ENCODE measurements around the gene PLA2G15.
A peak's percentile ranks its signal among the peaks of the same experiment; 100 is the strongest.

The PLA2G15 gene
- long read RNA-seq, transcript PLA2G15-201 (6 exons, 2,727 nt): major isoform, 160 of 194 reads
- long read RNA-seq, transcript PLA2G15-209 (6 exons, 1,203 nt): minor isoform, 15 of 194 reads
- long read RNA-seq, partial matches to known transcripts: 1 of 194 reads
- long read RNA-seq, other reads (novel, unspliced or antisense): 16 of 194 reads

- no peak for TF ChIP-seq CTCF (IDR thresholded peaks at IDR 0.05; ENCODE audit: insufficient read depth, low read length)
- TF ChIP-seq SPI1 (IDR thresholded peaks at IDR 0.05; ENCODE audit: borderline replicate concordance, low read depth): peak; percentile 36; the same call in 1 of the 2 replicates
- no peak for TF ChIP-seq REST (IDR thresholded peaks at IDR 0.05; ENCODE audit: insufficient replicate concordance, low read depth)
- peak; percentile 30; the same call in 1 of the 2 replicates for TF ChIP-seq POLR2AphosphoS5 (IDR thresholded peaks at IDR 0.05; ENCODE audit: low read depth)
Measured at GRCh38 chr16:68244903-68245853, at the start of gene PLA2G15. TSS of gene PLA2G15 (plus strand) at chr16:68245373. CDS start at chr16:68245427, 54 bp downstream.

GRCh38 chr16:68197250-68197649 lies 47.9 kb upstream of the PLA2G15 start:
- no peak overlapping the region for H3K4me3 ChIP-seq (replicated peaks; ENCODE audit: insufficient read depth, low read length)
- no peak for DNase-seq (ENCODE audit: low read depth in 1 of 2, low spot score in 1 of 2)
- no peak for TF ChIP-seq POLR2AphosphoS5 (IDR thresholded peaks at IDR 0.05; ENCODE audit: low read depth)
- no peak for TF ChIP-seq CTCF (IDR thresholded peaks at IDR 0.05; ENCODE audit: insufficient read depth, low read length)
- TF ChIP-seq REST (IDR thresholded peaks at IDR 0.05; ENCODE audit: insufficient replicate concordance, low read depth): no peak
- TF ChIP-seq GABPA (IDR thresholded peaks at IDR 0.05; ENCODE audit: low read depth): no peak
- no peak for TF ChIP-seq SPI1 (IDR thresholded peaks at IDR 0.05; ENCODE audit: borderline replicate concordance, low read depth)
- H3K27ac ChIP-seq (replicated peaks): no peak overlapping the region
- H3K27me3 ChIP-seq (ENCODE audit: insufficient read depth, poor library complexity, severe bottlenecking): no peaks in the 10 kb centered on the region

More at GRCh38 chr16:68244903-68245853, at the start of gene PLA2G15:
- peak within 1 kb of the TSS; percentile 58 for H3K27ac ChIP-seq (replicated peaks)
- H3K4me3 ChIP-seq (replicated peaks; ENCODE audit: insufficient read depth, low read length): peak within 1 kb of the TSS; percentile 98
- no peaks in the 10 kb centered on the region for H3K27me3 ChIP-seq (ENCODE audit: insufficient read depth, poor library complexity, severe bottlenecking)
- peak; percentile 94 to 96 for DNase-seq (ENCODE audit: low read depth in 1 of 2, low spot score in 1 of 2)

GRCh38 chr16:68200088-68200783 lies 44.9 kb upstream of the PLA2G15 start:
- TF ChIP-seq SPI1 (IDR thresholded peaks at IDR 0.05; ENCODE audit: borderline replicate concordance, low read depth): no peak
- no peak for TF ChIP-seq GABPA (IDR thresholded peaks at IDR 0.05; ENCODE audit: low read depth)
- no peak for TF ChIP-seq REST (IDR thresholded peaks at IDR 0.05; ENCODE audit: insufficient replicate concordance, low read depth)
- no peak for TF ChIP-seq POLR2AphosphoS5 (IDR thresholded peaks at IDR 0.05; ENCODE audit: low read depth)
- TF ChIP-seq CTCF (IDR thresholded peaks at IDR 0.05; ENCODE audit: insufficient read depth, low read length): no peak
- H3K27ac ChIP-seq (replicated peaks): no peak overlapping the region
- no peaks in the 10 kb centered on the region for H3K27me3 ChIP-seq (ENCODE audit: insufficient read depth, poor library complexity, severe bottlenecking)
- H3K4me3 ChIP-seq (replicated peaks; ENCODE audit: insufficient read depth, low read length): no peak overlapping the region
- no peak for DNase-seq (ENCODE audit: low read depth in 1 of 2, low spot score in 1 of 2)
